ENCODE results near the gene SLC4A7. TPM values are rescaled to one million over a fixed set of nuclear protein-coding genes. Genes with fewer than 3 reads are reported as not detected.

Gene SLC4A7
- total RNA-seq, 2 experiments from 2014 or later, result 48.0 to 48.8 TPM

- H3K36me3 Mint-ChIP-seq (ENCODE audit: low read depth), result peaks cover 18% of the 10 kb centered on the region
- DNase-seq, result no peak
Observed at GRCh38 chr3:27385504-27385903, 98.7 kb downstream of the SLC4A7 start.

DNA sequence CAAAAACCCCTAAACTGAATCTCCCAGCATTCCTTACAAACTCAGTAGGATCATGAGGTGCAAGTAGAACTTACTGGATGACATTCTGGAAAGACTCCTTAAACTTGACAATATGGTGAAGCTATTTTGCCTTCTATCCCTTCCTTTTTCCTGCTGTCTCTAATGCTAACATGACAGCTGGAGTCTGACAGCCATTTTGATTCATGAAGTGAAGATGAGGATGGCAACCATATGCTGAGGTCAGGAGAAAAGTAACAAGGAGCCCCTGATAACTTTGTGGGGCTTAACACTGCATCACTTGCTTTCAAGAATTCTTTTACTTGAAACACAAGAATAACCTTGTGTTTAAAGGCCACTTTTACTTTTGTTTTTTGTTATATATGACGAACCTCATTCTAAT, 100.0 kb downstream of the SLC4A7 start:
- ChIA-PET CTCF (no interaction called here), POLR2A (interaction anchor here (0.8 kb wide), 1 partner anchor 23 kb away, joined by 3 read pairs; no protein-coding TSS in a partner anchor)
- no peaks in the 10 kb centered on the region for H3K4me1 Mint-ChIP-seq (ENCODE audit: low read depth)
- H3K36me3 Mint-ChIP-seq (ENCODE audit: low read depth), result peaks cover 18% of the 10 kb centered on the region
- H3K27ac Mint-ChIP-seq, result no peak overlapping the region
- DNase-seq (no peak), ATAC-seq (no peak)
- no peaks in the 10 kb centered on the region for H3K9me3 Mint-ChIP-seq
- no peaks in the 10 kb centered on the region for H3K27me3 Mint-ChIP-seq
- intact Hi-C loops (cut with micrococcal nuclease), result no loop called here
- H3K4me3 Mint-ChIP-seq, result no peak overlapping the region
- no peak for TF ChIP-seq CTCF (IDR thresholded peaks at IDR 0.05)

More at GRCh38 chr3:27385504-27385903, 98.7 kb downstream of the SLC4A7 start:
- no peak for ATAC-seq
- CTCF ChIA-PET, result no interaction called here
- no peaks in the 10 kb centered on the region for H3K9me3 Mint-ChIP-seq
- no peak overlapping the region for H3K4me3 Mint-ChIP-seq
- POLR2A ChIA-PET, result interaction anchor here (0.6 kb wide), 2 partner anchors 252 to 620 kb away, joined by 3 read pairs; no protein-coding TSS in a partner anchor
- no peak overlapping the region for H3K27ac Mint-ChIP-seq
- H3K4me1 Mint-ChIP-seq (ENCODE audit: low read depth), result no peaks in the 10 kb centered on the region
- no peaks in the 10 kb centered on the region for H3K27me3 Mint-ChIP-seq
- intact Hi-C loops (cut with micrococcal nuclease), result no loop called here
- TF ChIP-seq CTCF (IDR thresholded peaks at IDR 0.05), result no peak

DNA sequence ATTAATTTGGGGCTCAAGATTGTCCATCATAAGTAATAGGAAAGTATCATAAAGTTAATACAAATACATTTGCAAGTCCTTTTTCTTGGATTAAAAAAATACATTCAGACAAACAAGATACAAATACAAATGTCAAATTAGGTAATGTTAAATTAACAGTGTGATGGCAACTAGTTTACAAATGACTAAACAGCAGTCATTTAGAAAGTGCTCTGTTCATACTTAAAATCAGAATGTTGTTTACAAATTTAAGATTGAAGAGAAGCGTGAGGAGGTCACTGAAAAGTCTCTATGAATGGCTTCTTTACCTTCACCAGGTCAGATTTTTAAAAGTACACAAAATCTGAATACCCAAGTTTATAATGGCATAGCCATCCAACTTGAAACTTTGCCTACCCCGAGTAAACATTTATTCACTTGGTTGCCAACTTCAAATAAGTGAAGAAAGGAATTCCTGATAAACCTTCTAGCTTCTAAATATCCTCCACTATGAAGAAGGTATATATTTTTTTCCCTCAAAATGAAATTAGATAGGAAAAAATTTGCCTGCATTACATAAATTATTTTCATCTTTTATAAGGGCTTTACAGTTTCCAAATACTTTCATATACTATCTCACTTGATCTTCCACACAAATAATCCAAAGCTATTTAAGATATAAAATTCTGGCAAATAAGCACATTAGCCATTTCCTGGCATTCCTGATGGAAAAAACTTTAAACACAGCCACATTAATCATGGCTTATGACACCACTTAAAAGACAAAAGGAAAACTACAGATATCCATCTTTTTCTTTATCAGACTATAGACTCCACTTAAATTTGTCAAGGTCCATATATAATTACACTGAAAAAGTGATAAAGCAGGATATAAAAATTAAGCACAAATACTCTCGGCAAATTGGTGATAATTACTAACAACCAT, 103.5 kb downstream of the SLC4A7 start:
- DNase-seq (no peak), ATAC-seq (no peak)
- ChIA-PET CTCF (interaction anchor here (1.6 kb wide), 1 partner anchor 301 kb away, joined by 5 read pairs; no protein-coding TSS in a partner anchor), POLR2A (no interaction called here)
- intact Hi-C loops (cut with micrococcal nuclease), result no loop called here
- H3K36me3 Mint-ChIP-seq (ENCODE audit: low read depth), result peaks cover 22% of the 10 kb centered on the region
- no peaks in the 10 kb centered on the region for H3K9me3 Mint-ChIP-seq
- H3K27ac Mint-ChIP-seq, result no peak overlapping the region
- no peak overlapping the region for H3K4me3 Mint-ChIP-seq
- TF ChIP-seq CTCF (IDR thresholded peaks at IDR 0.05), result no peak
- H3K4me1 Mint-ChIP-seq (ENCODE audit: low read depth), result no peaks in the 10 kb centered on the region
- no peaks in the 10 kb centered on the region for H3K27me3 Mint-ChIP-seq

DNA sequence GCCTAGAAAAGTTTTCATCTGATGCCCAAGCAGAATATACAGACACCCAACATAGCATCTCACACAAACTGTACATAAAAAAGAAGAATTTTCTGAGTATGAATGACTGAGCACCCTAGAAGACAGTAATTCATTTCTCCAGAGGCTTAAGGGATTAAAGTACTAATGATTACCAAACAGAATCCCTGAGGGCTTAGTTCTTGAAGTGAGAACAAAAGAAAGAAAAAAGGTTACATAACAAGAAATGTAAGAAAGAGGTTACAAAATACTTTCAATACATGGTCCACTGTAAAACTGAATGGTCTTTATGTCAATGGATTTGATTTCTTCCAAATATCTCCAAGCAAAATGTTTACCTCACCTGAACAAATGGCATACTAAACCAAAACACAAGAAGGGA, 105.9 kb downstream of the SLC4A7 start:
- intact Hi-C loops (cut with micrococcal nuclease), result no loop called here
- no peak for DNase-seq
- CTCF ChIA-PET, result interaction anchor here (1.0 to 1.6 kb wide), 2 partner anchors 9 to 20 kb away, joined by 3 to 6 read pairs; partner anchors contain the start of gene NEK10
- Mint-ChIP-seq H3K4me3 (no peak overlapping the region), H3K4me1 (ENCODE audit: low read depth) (no peaks in the 10 kb centered on the region), H3K36me3 (ENCODE audit: low read depth) (peaks cover 13% of the 10 kb centered on the region), H3K9me3 (no peaks in the 10 kb centered on the region), H3K27me3 (no peaks in the 10 kb centered on the region), H3K27ac (peak overlapping the region; percentile 58)
- no peak for TF ChIP-seq CTCF (IDR thresholded peaks at IDR 0.05)
- POLR2A ChIA-PET, result no interaction called here
- ATAC-seq, result no peak
